Measurements from ENCODE around the gene NDUFS7.

The NDUFS7 gene

GRCh38 chr19:1360126-1360817 is 23.4 kb upstream of the NDUFS7 start:
- no peak for DNase-seq (ENCODE audit: low spot score)
- in situ Hi-C loops (cut with MboI; ENCODE audit: low pct_unique_long_range_greater_than_20kb, low sequenced_read_pairs, unreplicated experiment), result no loop called here
- TF ChIP-seq CTCF (IDR thresholded peaks at IDR 0.05; ENCODE audit: extremely low read depth, insufficient read depth, missing control alignments), result no peak

DNA sequence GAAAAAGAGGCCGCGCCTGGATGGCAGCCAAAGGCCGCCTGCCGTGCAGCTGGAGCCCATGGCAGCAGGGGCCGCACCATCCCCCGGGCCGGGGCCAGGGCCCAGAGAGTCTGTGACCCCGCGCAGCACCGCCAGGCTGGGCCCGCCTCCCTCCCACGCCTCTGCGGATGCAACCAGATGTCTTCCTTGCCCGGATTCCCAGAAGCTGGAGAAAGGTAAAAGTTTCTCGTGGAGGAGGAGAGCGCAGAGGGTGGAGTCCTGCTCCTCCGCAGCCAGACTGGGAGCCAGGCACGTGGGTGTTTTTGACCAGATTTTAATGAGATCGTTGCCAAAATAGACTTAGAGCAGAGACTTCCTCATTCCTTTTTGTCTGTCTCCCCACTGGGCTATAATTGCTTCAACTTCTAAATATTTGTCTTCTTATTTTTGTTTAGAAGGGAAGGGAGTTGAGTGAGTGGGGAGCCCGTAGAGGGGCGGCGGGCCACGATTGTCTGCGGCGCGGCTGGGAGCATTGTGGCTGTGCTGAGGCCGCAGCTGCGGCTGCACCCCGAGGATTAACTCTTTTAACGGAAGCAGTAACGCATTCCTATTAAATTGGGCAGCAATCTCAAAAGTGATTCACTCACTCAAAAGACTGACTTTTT is 22.8 kb upstream of the NDUFS7 start:
- no peak for DNase-seq (ENCODE audit: low spot score)
- TF ChIP-seq CTCF (IDR thresholded peaks at IDR 0.05; ENCODE audit: extremely low read depth, insufficient read depth, missing control alignments), result no peak
- in situ Hi-C loops (cut with MboI; ENCODE audit: low pct_unique_long_range_greater_than_20kb, low sequenced_read_pairs, unreplicated experiment), result no loop called here

DNA sequence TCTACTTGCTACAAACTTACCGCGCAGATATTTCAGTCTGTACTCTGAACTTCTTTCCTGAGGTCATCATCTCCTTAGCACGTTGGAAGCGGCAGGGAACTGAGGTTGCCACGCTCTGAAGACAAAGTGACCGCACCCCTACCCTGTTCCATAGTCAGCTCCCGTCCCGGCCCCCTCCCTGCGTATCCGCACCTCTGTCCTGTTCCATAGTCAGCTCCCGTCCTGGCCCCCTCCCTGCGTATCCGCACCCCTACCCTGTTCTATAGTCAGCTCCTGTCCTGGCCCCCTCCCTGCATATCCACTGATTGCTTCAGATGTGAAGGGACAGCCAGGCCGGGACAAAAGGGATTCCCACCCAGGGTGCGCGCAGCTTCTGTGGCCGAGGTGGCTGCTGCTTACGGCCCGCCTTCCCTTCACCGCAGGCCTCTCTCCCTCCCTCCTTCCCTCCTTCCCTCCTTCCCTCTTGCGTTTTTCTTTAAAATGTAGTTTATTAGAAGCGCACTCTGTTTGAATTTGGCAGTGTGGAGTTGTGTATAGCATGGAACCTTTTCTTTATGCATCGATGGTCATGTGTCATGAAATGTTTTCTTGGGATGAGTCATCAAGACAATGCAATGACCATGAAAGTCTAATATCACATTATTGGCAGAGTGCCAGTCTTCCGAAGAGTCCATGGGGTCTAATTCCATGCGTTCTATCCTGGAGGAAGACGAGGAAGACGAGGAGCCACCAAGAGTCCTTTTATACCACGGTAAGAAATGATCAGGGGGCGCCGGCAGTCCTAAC is 21.9 kb upstream of the NDUFS7 start:
- peak; percentile 67 for DNase-seq (ENCODE audit: low spot score)
- in situ Hi-C loops (cut with MboI; ENCODE audit: low pct_unique_long_range_greater_than_20kb, low sequenced_read_pairs, unreplicated experiment), result no loop called here
- TF ChIP-seq CTCF (IDR thresholded peaks at IDR 0.05; ENCODE audit: extremely low read depth, insufficient read depth, missing control alignments), result no peak

DNA sequence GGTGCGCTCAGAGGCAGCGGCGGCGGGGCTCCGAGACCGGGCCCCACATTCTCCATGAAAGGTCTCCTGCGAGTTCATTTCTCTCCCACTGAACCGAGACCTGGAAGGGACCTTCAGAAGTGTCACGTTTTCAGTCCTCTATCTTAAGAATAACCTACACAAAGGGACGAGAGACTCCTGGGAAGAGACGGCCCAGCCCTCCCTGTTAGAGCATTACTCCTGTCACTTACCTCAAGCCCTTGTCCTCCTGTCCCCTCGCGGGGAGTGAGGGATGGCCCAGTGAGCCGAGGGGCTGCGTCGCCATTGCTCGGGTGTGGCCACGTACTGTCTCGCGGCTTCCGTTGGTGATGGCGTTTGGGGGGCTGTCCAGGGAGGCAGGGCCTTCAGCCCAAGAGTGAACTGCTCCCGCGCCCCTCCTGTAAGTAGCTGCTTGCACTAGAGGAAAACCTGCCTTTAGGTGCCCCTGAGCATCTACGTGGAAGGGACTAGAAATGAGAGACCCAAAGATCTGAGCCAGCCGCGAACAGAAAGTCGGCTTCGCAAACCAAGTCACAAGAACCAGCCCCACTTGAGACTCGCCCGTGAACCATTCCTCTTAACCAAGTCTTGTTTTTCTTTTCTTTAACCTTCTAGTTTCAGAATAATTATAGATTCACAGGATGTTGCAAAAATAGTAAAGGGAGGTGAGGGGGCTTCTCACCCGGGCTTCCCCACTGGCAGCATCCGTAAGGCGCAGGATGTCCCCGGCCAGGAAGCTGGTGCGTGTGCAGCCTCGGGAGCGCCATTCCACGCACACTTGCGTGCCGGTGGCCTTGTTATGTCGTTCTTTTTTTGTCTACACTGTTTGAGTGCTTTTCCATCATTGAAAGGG is 21.1 kb upstream of the NDUFS7 start:
- no peak for TF ChIP-seq CTCF (IDR thresholded peaks at IDR 0.05; ENCODE audit: extremely low read depth, insufficient read depth, missing control alignments)
- in situ Hi-C loops (cut with MboI; ENCODE audit: low pct_unique_long_range_greater_than_20kb, low sequenced_read_pairs, unreplicated experiment), result no loop called here
- peak; percentile 58 for DNase-seq (ENCODE audit: low spot score)

- peak; percentile 48 for DNase-seq (ENCODE audit: low spot score)
- no peak for TF ChIP-seq CTCF (IDR thresholded peaks at IDR 0.05; ENCODE audit: extremely low read depth, insufficient read depth, missing control alignments)
- in situ Hi-C loops (cut with MboI; ENCODE audit: low pct_unique_long_range_greater_than_20kb, low sequenced_read_pairs, unreplicated experiment), result no loop called here
These were observed 20.1 kb upstream of the NDUFS7 start for GRCh38 chr19:1363599-1363998.
